ENCODE data around the gene DACT2.

DNA sequence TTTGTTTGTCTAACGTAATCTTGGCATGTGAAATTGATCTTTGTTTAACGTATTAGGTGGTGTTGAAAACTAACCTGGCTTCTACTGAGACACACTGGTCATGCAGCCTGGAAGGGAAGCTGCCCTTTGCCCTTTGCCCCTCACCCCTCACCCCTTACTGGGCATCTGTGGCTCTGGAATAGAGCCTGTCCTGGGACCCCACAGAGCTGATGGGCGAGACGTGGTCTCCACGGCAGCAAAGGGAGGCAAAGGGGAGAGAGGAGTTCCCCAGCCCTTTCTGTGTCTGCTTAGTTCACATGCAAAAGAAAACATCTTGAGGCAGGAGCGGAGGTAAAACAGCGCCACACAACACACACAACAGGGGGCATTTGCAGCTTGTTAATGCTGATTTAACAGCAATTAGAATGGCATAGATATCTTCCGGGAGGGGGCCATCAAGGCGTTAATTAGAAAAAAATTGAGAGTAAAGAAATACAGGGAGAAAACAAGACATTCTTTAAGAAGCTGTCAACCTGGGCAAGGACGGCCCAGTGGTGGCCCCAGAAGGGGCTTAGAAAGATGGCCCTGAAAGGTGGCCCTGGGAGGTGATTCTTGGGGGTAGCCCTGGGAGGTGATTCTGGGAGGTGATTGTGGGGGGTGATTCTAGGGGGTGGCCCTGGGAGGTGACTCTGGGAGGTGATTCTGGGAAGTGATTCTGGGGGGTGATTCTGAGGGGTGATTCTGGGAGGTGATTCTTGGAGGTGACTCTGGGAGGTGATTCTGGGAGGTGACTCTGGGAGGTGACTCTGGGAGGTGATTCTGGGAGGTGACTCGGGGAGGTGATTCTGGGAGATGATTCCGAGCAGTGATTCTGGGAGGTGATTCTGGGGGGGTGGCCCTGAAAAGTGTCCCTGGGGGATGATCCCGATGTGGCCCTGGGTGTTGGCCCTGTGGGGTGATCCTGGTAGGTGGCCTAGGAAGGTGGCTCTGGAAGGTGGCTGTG lies 44.5 kb upstream of the DACT2 start:
- TF ChIP-seq POLR2A (IDR thresholded peaks at IDR 0.05; ENCODE audit: low read length), result no peak
- TF ChIP-seq GATA1 (IDR thresholded peaks at IDR 0.05; ENCODE audit: low read depth, low read length), result no peak
